ENCODE data around the gene RHBDL2.
"Not testable (repeated sequence)": the region's sequence is repeated elsewhere in the genome, so short reads cannot be mapped to it uniquely, and the experiment has no call there.

Gene RHBDL2

DNA sequence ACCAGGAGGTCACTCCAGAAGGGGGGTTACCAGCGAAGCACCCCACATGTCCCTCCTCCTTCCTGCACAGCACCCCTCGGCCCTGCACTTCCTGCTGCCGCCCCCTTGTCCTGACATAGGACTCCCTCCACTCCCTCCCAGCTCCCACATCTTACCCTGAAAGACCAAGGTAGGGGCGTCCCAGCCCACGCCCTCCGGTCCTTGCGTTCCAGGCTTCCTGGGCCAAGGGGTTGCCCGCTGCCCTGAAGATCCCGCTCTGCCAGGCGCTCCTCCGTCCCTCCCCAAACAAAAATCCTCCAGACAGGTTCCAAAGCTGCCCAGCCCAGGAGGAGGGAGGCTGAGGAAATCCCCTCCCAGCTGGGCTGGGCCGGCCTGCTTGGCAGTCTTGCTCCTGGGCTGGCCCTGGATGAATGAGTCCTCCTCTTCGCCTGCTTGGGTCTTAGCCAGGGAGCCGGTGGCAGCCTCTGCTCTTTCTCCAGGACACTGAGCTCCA is at the start of gene RHBDL2:
Gene RHBDL2 (minus strand): TSS at position 304 of the 493 bp plus-strand sequence. CDS start 22,618 bp downstream, outside the sequence.
- in situ Hi-C loops (cut with HindIII; ENCODE audit: low sequenced_read_pairs) = no loop called here

DNA sequence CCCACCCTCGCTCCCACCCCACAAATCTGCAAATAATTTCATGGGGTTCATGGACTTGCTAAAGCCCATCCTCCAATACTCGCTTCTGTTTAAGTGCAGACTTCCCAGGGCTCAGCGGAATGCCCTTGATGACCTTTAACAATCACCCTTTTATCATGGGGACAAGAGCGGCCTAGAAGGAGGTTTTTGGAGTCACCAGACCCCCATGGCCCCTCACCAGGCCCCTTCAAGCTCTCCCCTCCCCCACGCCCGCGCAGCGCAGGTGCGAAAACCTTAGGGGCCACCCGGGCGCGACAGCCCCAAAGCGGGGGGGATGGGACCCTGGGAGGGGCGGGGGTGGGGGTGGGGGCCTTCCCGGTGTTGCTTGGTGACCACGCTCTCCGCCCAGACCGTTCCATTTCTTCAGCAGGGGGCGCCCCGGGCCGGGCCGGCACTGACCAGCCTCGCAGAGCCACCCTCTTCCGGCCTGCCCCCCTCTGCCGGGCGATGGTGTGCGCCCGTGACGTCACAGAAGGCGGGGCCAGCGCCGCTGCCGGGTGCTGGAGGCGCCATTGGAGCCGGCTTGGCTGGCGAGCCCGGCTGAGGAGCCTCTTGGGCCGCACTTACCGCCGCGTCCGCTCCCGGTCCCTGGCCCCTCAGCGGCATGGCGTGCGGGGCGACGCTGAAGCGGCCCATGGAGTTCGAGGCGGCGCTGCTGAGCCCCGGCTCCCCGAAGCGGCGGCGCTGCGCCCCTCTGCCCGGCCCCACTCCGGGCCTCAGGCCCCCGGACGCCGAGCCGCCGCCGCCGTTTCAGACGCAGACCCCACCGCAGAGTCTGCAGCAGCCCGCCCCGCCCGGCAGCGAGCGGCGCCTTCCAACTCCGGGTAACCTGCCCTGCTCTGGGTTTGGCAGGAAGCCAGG is 49.4 kb upstream of the RHBDL2 start, which contains the start of gene AKIRIN1:
Gene AKIRIN1 (plus strand): TSS at position 539 of the 900 bp plus-strand sequence. CDS start 105 bp downstream, at position 644.
- in situ Hi-C loops (cut with HindIII; ENCODE audit: low sequenced_read_pairs) = no loop called here

DNA sequence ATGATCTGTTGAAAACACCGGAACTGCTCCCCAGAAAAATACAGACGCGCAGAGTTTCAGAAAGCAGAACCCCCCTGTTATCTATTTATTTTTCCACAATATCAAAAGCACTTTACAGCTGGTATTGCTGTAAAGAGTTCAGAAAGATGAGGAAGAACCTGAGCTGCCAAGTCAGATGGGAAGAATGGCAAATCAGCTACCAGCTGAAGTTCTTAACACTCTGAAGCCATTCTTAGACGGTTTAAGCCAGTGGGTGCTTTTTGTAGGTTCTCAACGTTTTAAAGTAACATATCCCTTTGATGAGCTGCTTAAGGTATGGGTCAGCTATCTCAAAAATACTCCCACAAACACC is 48.7 kb upstream of the RHBDL2 start:
- in situ Hi-C loops (cut with HindIII; ENCODE audit: low sequenced_read_pairs) = no loop called here

- in situ Hi-C loops (cut with HindIII; ENCODE audit: low sequenced_read_pairs) = no loop called here
These were observed 48.3 kb upstream of the RHBDL2 start for GRCh38 chr1:38989979-38990378.

DNA sequence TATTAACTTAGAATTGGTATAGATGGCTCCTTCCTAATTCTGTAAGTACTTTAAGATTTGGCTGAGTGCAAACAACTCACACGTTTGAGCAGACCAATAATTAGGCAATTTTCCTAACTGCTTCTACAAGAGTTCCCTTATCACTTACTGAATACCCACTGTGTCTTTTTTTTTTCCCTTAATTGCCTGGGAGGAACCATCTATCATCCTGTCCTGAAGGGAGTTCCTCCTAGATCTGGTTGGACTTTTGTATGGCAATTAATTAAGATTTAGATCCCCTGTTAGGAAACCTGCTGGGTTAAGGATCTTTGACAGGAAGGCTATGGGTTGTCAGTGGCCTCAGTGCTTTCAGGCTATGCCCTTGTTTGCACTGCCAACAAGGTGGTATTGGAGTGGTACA is 37.8 kb upstream of the RHBDL2 start:
- in situ Hi-C loops (cut with HindIII; ENCODE audit: low sequenced_read_pairs) = not testable (repeated sequence)

DNA sequence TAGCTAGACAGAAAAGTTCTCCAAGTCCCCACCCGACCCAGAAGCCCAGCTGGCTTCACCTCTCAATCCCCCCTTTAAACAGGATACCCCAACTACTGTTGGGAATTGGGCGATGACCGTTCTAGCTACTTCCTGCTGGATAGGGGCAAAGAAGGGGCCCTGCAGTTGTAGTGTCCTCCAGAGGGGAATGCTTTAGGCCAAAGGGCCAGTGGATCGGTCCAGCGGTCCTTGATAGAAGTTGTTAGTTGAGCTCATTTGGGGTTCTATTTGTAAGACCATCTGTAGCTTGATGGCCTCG is 36.6 kb upstream of the RHBDL2 start:
- in situ Hi-C loops (cut with HindIII; ENCODE audit: low sequenced_read_pairs) = not testable (repeated sequence)

DNA sequence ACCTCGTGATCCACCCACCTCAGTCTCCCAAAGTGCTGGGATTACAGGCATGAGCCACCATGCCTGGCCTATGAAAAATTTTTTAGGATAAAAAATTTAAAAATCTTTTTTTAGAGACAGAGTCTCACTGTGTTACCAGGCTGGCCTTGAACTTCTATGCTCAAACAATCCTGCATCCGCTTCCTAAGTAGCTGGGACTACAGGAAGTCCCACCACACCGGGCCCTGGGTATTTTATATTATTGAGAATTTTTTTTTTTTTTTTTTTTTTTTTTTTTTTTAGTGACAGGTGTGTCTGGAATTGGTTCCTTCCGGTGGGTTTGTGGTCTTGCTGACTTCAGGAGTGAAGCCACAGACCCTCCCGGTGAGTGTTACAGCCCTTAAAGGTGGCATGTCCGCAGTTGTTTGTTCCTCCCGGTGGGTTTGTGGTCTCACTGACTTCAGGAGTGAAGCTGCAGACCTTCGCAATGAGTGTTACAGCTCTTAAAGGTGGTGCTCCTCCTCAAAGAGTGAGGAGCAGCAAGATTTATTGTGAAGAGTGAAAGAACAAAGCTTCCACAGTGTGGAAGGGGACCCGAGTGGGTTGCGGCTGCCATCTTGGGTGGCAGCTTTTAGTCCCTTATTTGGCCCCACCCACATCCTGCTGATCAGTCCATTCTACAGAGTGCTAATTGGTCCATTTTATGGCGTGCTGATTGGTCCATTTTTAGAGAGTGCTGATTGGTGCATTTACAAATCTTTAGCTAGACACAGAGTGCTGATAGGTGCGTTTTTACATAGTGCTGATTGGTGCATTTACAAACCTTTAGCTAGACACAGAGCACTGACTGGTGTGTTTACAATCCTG is 36.0 kb upstream of the RHBDL2 start:
- in situ Hi-C loops (cut with HindIII; ENCODE audit: low sequenced_read_pairs) = not testable (repeated sequence)

- in situ Hi-C loops (cut with HindIII; ENCODE audit: low sequenced_read_pairs) = no loop called here
These were observed 32.2 kb upstream of the RHBDL2 start for GRCh38 chr1:38973659-38974437.

DNA sequence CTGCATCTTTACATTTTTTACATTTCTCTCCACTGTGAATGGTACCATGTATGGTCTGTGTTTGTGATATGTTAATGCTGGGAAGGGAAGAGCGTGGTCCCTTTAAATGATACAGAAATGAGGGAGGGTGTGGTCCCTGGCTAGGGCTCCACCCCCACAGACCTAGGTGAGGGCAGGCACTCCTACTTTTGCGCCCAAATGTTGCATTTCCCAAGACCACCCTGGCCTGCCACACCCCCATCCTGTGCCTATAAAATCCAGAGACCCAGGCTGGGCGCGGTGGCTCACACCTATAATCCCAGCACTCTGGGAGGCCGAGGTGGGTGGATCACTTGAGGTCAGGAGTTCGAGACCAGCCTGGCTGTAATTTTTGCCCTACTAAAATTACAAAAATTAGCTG is 31.5 kb upstream of the RHBDL2 start:
- in situ Hi-C loops (cut with HindIII; ENCODE audit: low sequenced_read_pairs) = not testable (repeated sequence)

DNA sequence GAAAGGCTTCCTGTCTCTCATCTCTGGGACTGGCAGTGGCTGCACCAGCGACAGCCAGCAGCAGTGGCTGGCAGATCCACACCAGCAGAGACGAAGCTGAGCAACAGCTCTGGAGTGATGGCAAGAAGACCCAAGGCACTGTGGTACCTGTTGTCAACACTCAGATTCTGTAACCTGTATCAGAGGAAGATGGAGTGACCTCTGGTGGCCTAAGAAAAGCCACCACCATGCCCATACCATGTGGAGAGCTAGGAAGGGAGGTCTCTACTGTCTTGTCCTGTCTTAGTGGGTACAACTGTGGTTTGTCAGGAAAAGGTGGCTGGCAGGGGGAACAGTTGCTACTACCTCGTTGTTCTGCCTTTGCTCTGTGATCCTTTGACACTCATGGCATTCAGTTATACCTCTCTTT is 22.5 kb upstream of the RHBDL2 start:
- in situ Hi-C loops (cut with HindIII; ENCODE audit: low sequenced_read_pairs) = no loop called here

GRCh38 chr1:38962560-38962959 is 20.9 kb upstream of the RHBDL2 start:
- in situ Hi-C loops (cut with HindIII; ENCODE audit: low sequenced_read_pairs) = no loop called here

DNA sequence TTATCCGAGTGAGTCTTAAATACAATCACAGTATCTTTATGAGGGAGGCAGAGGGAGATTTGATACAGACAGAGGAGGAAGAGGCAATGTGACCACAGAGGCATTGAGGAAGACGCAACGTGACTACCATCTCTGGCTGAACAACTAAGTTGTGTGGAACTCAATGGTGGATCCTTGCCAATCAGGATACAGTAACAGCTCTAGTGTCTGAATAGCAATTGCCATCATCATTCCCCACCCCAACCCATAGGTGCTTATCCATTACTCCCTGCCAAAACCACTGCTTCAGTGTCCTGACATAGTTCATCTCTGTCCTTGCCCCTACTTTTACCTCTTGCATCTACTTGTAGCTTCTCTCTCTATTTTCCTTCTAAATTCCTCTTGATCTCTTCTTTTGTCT is 20.5 kb upstream of the RHBDL2 start:
- in situ Hi-C loops (cut with HindIII; ENCODE audit: low sequenced_read_pairs) = no loop called here

GRCh38 chr1:38958967-38959366 is 17.3 kb upstream of the RHBDL2 start:
- in situ Hi-C loops (cut with HindIII; ENCODE audit: low sequenced_read_pairs) = no loop called here

- in situ Hi-C loops (cut with HindIII; ENCODE audit: low sequenced_read_pairs) = no loop called here
These were observed 11.8 kb upstream of the RHBDL2 start for GRCh38 chr1:38953433-38953860.

DNA sequence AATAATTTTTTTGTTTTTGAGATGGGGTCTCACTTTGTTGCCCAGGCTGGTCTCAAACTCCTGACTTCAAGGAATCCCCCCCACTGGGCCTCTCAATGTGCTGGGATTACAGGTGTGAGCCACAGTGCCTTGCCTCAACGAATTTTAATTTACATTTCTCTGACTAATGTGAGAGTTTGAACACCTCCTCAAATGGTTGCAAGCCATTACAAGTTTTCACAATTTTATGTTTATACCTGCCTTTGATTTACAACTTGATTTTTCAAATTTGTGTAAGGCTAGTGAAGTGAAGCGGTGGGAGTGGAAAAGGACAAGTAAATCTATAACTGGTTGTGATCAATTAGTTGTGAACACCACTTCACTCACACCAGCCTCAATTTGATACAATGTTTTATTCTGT is 8.9 kb upstream of the RHBDL2 start:
- in situ Hi-C loops (cut with HindIII; ENCODE audit: low sequenced_read_pairs) = no loop called here

- in situ Hi-C loops (cut with HindIII; ENCODE audit: low sequenced_read_pairs) = no loop called here
These were observed 2.9 kb upstream of the RHBDL2 start for GRCh38 chr1:38944547-38944946.

- in situ Hi-C loops (cut with HindIII; ENCODE audit: low sequenced_read_pairs) = no loop called here
These were observed 1.2 kb upstream of the RHBDL2 start for GRCh38 chr1:38942664-38943428.

- in situ Hi-C loops (cut with HindIII; ENCODE audit: low sequenced_read_pairs) = no loop called here
These were observed 537 bp downstream of the RHBDL2 start for GRCh38 chr1:38941093-38941492.

- in situ Hi-C loops (cut with HindIII; ENCODE audit: low sequenced_read_pairs) = no loop called here
These were observed 1.1 kb downstream of the RHBDL2 start for GRCh38 chr1:38940339-38941047.
